Heart left ventricle (tissue), 16 donors: ENCODE results near the gene ZBTB6. TPM values are rescaled to one million over a fixed set of nuclear protein-coding genes. Genes with fewer than 3 reads are reported as not detected.
"Not testable (repeated sequence)": the region's sequence is repeated elsewhere in the genome, so short reads cannot be mapped to it uniquely, and the experiment has no call there.

Experiments used
- ATAC-seq, 4 donors: fragments of 200-7000 bp; cut with Tn5 transposase; one replicate each; pipeline ENCODE4 v1.9.1; 2020 to 2022; ENCODE audit warnings: moderate library complexity in 4 of 4, mild to moderate bottlenecking in 3 of 4, moderate number of reproducible peaks in 1 of 4
- DNase-seq, 5 donors: peaks; one replicate each; pipeline ENCODE4 v3.0.0-alpha.2; 2020
- H3K27ac ChIP-seq, 12 donors: fragments of 200-600 bp; sonication (generic) in 4 of 12; one replicate each; pipeline versions ENCODE4 v1.5.0 to v1.8.0; 2016 to 2022; ENCODE audit warnings: mild to moderate bottlenecking in 2 of 12
- H3K27me3 ChIP-seq, 9 donors: fragments of 200-600 bp; sonication (generic) in 2 of 9; one replicate each; pipeline versions ENCODE4 v1.5.1 to v1.8.0; 2016 to 2022; ENCODE audit warnings: mild to moderate bottlenecking in 3 of 9
- H3K36me3 ChIP-seq, 9 donors: fragments of 200-600 bp; sonication (generic) in 2 of 9; one replicate each; pipeline versions ENCODE4 v1.5.0 to v1.8.0; 2018 to 2022; ENCODE audit warnings: mild to moderate bottlenecking in 2 of 9
- H3K4me1 ChIP-seq, 12 donors: fragments of 200-600 bp; sonication (generic) in 4 of 12; one replicate each; pipeline versions ENCODE4 v1.5.0 to v1.8.0; 2016 to 2022; ENCODE audit warnings: mild to moderate bottlenecking in 3 of 12
- H3K4me3 ChIP-seq, 12 donors: fragments of 200-600 bp; sonication (generic) in 4 of 12; one replicate each; pipeline versions ENCODE4 v1.5.0 to v1.8.0; 2017 to 2022; ENCODE audit warnings: mild to moderate bottlenecking in 9 of 12, moderate library complexity in 4 of 12
- H3K9me3 ChIP-seq, 12 donors: fragments of 200-600 bp; sonication (generic) in 4 of 12; one replicate each; pipeline versions ENCODE4 v1.5.0 to v1.8.0; 2016 to 2022; ENCODE audit warnings: mild to moderate bottlenecking in 1 of 12
- POLR2A ChIP-seq, 2 donors: fragments of 450-650 bp; IDR thresholded peaks; one replicate each; pipeline ENCODE4 v1.6.1; 2017; ENCODE audit warnings: antibody characterized with exemption in 2 of 2, mild to moderate bottlenecking in 2 of 2, moderate library complexity in 2 of 2
- WGBS, 4 donors: extraction: QIAGEN DNeasy Blood & Tissue Kit in 2 of 4; methylation state at CpG; one replicate each; pipeline versions ENCODE4 v1.1.5 to v1.1.7; 2013 to 2018; 5-methylcytosine and 5-hydroxymethylcytosine counted together
- intact Hi-C, 10 donors: fragments of 100-400 bp; cut with DNase I; formaldehyde crosslinking; loops; one replicate each; pipeline versions ENCODE4 v1.11.1 to v1.14.2; 2022
- polyA plus RNA-seq, 2 donors: library from polyadenylated mRNA; stranded (reverse); fragments of 200-250 nt; gene quantifications; one replicate each; pipeline ENCODE4 v1.2.3, GENCODE V29; 2013
- total RNA-seq, 9 donors: library from RNA; depleted of rRNA in 2 of 9; stranded (reverse); fragments of >200 nt in 2 of 9; fragmentation: NEBNext Ultra II Directional in 3 of 9; extraction: Animal tissue kit (Norgen Biotek cat#: 25700) in 3 of 9; gene quantifications; one replicate each; pipeline versions ENCODE4 v1.1.0 to v1.2.4, GENCODE V29; 2016 to 2023
- TF ChIP-seq, protein P1 (sequence below), 12 donors: fragments of 200-600 bp; sonication (generic) in 4 of 12; IDR thresholded peaks; one replicate each; pipeline versions ENCODE4 v1.5.0 to v1.8.0; 2018 to 2022; ENCODE audit warnings: antibody characterized with exemption in 12 of 12, mild to moderate bottlenecking in 5 of 12
- donor health status: ischemic (EF 13 %, LVEDD 7.1; RV severe dilation, severe dysfunction).
- donor health status: healthy with polysubstance abuse.
- donor health status: DM: no; HTN: yes; CAD: no.
- donor health status: DM: no; HTN: no; CAD: no.
- donor health status: ischemic (EF 25% LVEDD 6.9; RV normal size, moderate dysfunction).
- donor health status: ischemic (EF 25% LVEDD 5.7; RV mildly dilated, moderate dysfunction).
- donor health status: healthy.
- donor health status: DM: yes; HTN: yes; CAD: no.
- donor health status: ischemic (EF 35%, LVEDD 5.7; RV mildly dilated, moderate dysfunction).
- donor health status: nonischemic (EF 11% LVEDD 7.7; RV severe dilation, severe dysfunction).
- donor health status: DM: yes; HTN: yes; CAD: no.
- donor health status: PGD.
- donor health status: ischemic (EF 29% LVEDD 5.4; RV normal size, mild dysfunction).
- donor health status: nonischemic (EF 23%, LVEDD 6.1; RV moderate dilation, normal function).

ZBTB6 gene
- total and polyA plus RNA-seq, 11 donors = 2.0 to 8.1 (median 5.9) TPM

DNA sequence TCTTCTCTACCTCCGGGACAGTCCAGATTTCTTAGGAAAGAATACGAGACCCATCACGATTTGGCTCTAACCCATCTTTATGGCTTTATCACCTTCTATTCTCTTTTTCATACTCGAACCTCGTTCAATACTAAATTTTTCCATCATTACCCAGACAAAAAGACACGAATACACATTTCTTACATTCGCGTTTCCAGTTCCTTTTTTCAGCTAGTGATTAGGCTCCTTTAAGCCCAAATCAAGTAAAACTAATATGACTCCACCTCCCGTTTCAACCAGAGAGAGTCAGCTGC lies 506 bp downstream of the ZBTB6 start:
- peaks cover 3 to 46% (median 29%) of the 10 kb centered on the region in 9 donors for H3K36me3 ChIP-seq
- DNase-seq (no peak), ATAC-seq (no peak)
- TF ChIP-seq, protein P1, sequence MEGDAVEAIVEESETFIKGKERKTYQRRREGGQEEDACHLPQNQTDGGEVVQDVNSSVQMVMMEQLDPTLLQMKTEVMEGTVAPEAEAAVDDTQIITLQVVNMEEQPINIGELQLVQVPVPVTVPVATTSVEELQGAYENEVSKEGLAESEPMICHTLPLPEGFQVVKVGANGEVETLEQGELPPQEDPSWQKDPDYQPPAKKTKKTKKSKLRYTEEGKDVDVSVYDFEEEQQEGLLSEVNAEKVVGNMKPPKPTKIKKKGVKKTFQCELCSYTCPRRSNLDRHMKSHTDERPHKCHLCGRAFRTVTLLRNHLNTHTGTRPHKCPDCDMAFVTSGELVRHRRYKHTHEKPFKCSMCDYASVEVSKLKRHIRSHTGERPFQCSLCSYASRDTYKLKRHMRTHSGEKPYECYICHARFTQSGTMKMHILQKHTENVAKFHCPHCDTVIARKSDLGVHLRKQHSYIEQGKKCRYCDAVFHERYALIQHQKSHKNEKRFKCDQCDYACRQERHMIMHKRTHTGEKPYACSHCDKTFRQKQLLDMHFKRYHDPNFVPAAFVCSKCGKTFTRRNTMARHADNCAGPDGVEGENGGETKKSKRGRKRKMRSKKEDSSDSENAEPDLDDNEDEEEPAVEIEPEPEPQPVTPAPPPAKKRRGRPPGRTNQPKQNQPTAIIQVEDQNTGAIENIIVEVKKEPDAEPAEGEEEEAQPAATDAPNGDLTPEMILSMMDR (IDR thresholded peaks at IDR 0.05) = no peak
- peaks cover 0 to 16% (median 8%) of the 10 kb centered on the region in 12 donors for H3K4me1 ChIP-seq
- H3K9me3 ChIP-seq = no peaks in the 10 kb centered on the region
- peak overlapping the region; percentile 49 to 94 (median 84) for H3K4me3 ChIP-seq
- 3 to 6% (median 5%) methylated on average over 9 of the region's 9 CpGs for WGBS, 4 donors
- peak overlapping the region in 11 of 12 donors; percentile 75 to 94 (median 80) for H3K27ac ChIP-seq
- intact Hi-C loops = loop anchor here in 2 of 10 donors (5.0 to 10.0 kb wide), 2 partner anchors 35 to 818 kb away; partner anchors contain the start of gene TTLL11 (in 1 of the 2)
- no peaks in the 10 kb centered on the region for H3K27me3 ChIP-seq

DNA sequence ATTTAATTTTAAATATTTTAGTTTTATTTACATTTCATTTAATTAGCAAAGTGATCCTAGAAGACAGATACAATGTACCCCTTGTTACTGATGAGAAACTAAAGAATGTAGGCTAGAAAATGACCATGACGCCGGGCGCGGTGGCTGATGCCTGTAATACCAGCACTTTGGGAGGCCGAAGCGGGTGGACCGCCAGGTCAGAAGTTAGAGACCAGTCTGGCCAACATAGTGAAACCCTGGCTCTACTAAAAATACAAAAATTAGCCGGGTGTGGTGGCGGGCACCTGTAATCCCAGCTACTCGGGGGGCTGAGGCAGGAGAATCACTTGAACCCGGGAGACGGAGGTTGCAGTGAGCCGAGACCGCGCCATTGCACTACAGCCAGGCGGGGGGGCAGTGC lies 7.0 kb downstream of the ZBTB6 start:
- H3K4me3 ChIP-seq, H3K9me3 ChIP-seq, ATAC-seq, H3K27me3 ChIP-seq: not testable (repeated sequence)
- Histone ChIP-seq H3K4me1 (peaks cover under 1 to 35% (median 23%) of the 10 kb centered on the region in 12 donors), H3K27ac (peak overlapping the region in 1 of 12 donors; percentile 96), H3K36me3 (peaks cover 3 to 35% (median 24%) of the 10 kb centered on the region in 9 donors)
- 92 to 96% (median 95%) methylated on average over 16 of the region's 16 CpGs for WGBS, 4 donors
- intact Hi-C loops = loop anchor here in 3 of 10 donors (5.0 to 10.0 kb wide), 5 partner anchors 36 to 359 kb away; partner anchors contain the start of genes RABGAP1 (in 1 of the 3) and STRBP (in 1 of the 3)
- peak in 1 of 5 donors; percentile 48 for DNase-seq

DNA sequence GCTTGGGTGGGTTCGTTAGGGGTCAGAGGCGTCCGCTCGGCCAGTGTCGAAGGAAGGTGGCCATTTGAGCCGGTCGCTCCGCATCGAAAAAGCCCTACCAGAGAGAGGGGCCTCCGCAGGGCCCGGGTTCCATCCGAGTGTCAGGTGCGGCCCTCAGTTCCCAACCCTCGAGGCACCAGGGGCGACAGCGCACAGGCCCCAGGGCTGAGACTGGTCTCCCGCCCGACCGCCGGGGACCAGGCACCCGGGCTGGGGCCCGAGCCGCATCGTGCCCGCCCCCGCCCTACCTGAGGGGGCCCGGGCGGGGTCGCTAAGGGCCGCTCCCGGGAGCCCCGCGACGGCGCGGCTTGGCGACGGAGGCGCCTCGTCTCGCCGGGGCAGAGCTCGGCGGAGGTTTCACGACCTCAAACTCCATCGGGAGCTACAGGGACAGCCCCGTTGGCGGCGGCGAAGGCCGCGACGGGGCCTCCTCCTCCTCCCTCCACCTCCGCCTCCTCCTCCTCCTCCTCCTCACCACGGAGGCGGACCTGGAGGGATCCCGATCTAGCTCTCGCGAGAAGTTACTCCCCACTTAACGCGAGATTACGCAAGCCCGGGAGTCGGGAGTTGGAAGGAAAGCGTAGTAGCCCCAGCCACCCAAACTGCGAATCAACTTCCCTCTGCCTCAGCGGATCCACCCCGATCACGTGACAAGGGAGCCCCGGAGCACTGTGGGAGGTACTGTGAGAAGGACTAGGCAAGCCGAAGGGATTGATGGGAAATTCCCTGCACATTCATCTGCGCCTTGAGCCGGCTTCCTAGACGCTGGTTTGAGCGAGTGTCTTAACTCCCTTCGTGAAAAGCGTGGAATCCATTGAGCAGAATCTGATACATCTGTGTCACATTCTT lies 8.1 kb downstream of the ZBTB6 start, which contains the start of gene RC3H2:
RC3H2 (minus strand) TSS at position 537 of the 888 bp plus-strand sequence. CDS start 7,850 bp downstream, outside the sequence.
- peak; percentile 90 to 98 for TF ChIP-seq POLR2A (IDR thresholded peaks at IDR 0.05)
- TF ChIP-seq, protein P1 (IDR thresholded peaks at IDR 0.05) = peak in 1 of 12 donors; percentile 8
- no peaks in the 10 kb centered on the region for H3K27me3 ChIP-seq
- H3K27ac ChIP-seq = peak within 1 kb of the TSS; percentile 87 to 98 (median 96)
- peaks cover 3 to 44% (median 29%) of the 10 kb centered on the region in 12 donors for H3K4me1 ChIP-seq
- intact Hi-C loops = loop anchor here in 4 of 10 donors (1.0 to 10.0 kb wide), 7 partner anchors 8 to 360 kb away; partner anchors contain the start of genes RABGAP1 (in 2 of the 4), STRBP (in 1 of the 4) and ZBTB6 (in 1 of the 4)
- peak; percentile 98 to 99 (median 99) for ATAC-seq
- H3K4me3 ChIP-seq = peak within 1 kb of the TSS; percentile 75 to 93 (median 86)
- WGBS, 4 donors = 0% methylated on average over 28 to 77 of the region's 77 CpGs
- H3K36me3 ChIP-seq = peaks cover 0 to 25% (median 14%) of the 10 kb centered on the region in 9 donors
- DNase-seq = peak; percentile 97 to 99 (median 99)
- H3K9me3 ChIP-seq = no peaks in the 10 kb centered on the region

DNA sequence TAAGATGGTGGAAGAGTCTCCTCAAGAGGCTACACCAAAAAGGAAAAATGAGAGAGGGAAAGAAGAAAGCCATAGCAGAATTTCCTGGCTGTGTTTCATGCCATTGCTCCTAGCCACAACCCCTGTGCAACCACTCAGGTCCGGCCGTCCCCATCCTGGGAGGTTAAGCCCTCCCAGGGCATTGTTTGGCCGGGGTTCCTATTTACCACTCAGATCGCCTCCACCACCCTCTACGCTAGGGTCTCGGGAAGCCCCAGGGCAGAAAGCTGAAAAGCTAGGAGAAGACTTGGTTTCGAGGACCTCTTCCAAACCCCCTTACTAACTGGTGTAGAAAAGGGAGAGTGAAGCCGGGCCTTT lies 8.7 kb downstream of the ZBTB6 start:
- intact Hi-C loops = loop anchor here in 2 of 10 donors (2.0 to 10.0 kb wide), 3 partner anchors 36 to 360 kb away; partner anchors contain the start of genes RABGAP1 (in 1 of the 2) and STRBP (in 1 of the 2)
- WGBS, 4 donors = 0 to 2% (median 1%) methylated on average over 8 of the region's 8 CpGs
- peak; percentile 22 to 57 (median 35) for DNase-seq
- Histone ChIP-seq H3K4me1 (peaks cover 3 to 50% (median 34%) of the 10 kb centered on the region in 12 donors), H3K27ac (peak overlapping the region; percentile 87 to 98 (median 96)), H3K9me3 (no peaks in the 10 kb centered on the region), H3K36me3 (peaks cover 0 to 19% (median 8%) of the 10 kb centered on the region in 9 donors), H3K27me3 (no peaks in the 10 kb centered on the region), H3K4me3 (peak overlapping the region; percentile 75 to 93 (median 86))
- peak in 3 of 4 donors; percentile 31 to 52 (median 42) for ATAC-seq
- TF ChIP-seq, protein P1 (IDR thresholded peaks at IDR 0.05) = no peak
- TF ChIP-seq POLR2A (IDR thresholded peaks at IDR 0.05) = no peak
